H1 (cell line): Measurements from ENCODE around the gene NUDT6.

ENCODE experiments used
- POU5F1 ChIP-seq: IDR thresholded peaks from 2 replicates; pipeline ENCODE4 v1.6.1; 2011; ENCODE audit warnings: low read depth, mild to moderate bottlenecking, low read length, moderate library complexity
- TEAD4 ChIP-seq: IDR thresholded peaks from 2 replicates; pipeline ENCODE4 v1.6.1; 2012; ENCODE audit warnings: low read depth, low read length, inconsistent platforms, mixed read lengths

- TF ChIP-seq TEAD4 (no peak), POU5F1 (no peak)
These were observed 39.3 kb downstream of the NUDT6 start for GRCh38 chr4:122882857-122883735.
